B cell (primary cell): Measurements from ENCODE around the gene ICA1. TPM values are rescaled to one million over a fixed set of nuclear protein-coding genes. Genes with fewer than 3 reads are reported as not detected.

ENCODE experiments used
- ATAC-seq: fragments of 200-7000 bp; cut with Tn5 transposase; one replicate; pipeline ENCODE4 v1.10.0; 2021; ENCODE audit warnings: low read depth, mild to moderate bottlenecking, moderate number of reproducible peaks, moderate library complexity
- CTCF ChIA-PET: fragments of 350-600 bp; sonication (Branson Sonifier 250); formaldehyde crosslinking; loops from one replicate; lab custom pipeline; 2021; ENCODE audit warnings: antibody characterized with exemption, inconsistent platforms; lab: Charles Lee
- POLR2A ChIA-PET: fragments of 350-600 bp; sonication (Branson Sonifier 250); formaldehyde crosslinking; loops from one replicate; lab custom pipeline; 2021; ENCODE audit warnings: antibody characterized with exemption; lab: Charles Lee
- DNase-seq: peaks from one replicate; pipeline ENCODE4 v3.0.0; 2013
- H2AFZ ChIP-seq: 2 replicates; pipeline ENCODE4 v1.6.1; 2012; ENCODE audit warnings: mild to moderate bottlenecking, low read depth, low read length; ENCODE audit not compliant: insufficient read depth, poor library complexity, severe bottlenecking
- H3K27ac ChIP-seq, 2 donors: 1 replicate in 1 of 2; 2 replicates in 1 of 2; pipeline ENCODE4 v1.5.1; 2012 to 2013; ENCODE audit warnings: low read length in 2 of 2, mild to moderate bottlenecking in 2 of 2, moderate library complexity in 1 of 2
- H3K27me3 ChIP-seq, 4 experiments: fragments of 200-600 bp in 1 of 4; sonication (generic) in 1 of 4; replicated peaks in 1 of 4; 1 replicate in 2 of 4; 2 replicates in 2 of 4; pipeline versions ENCODE4 v1.6.1 to v1.7.0; 2013 to 2016; ENCODE audit warnings: low read length in 3 of 4, mild to moderate bottlenecking in 2 of 4, mixed read lengths in 1 of 4, moderate library complexity in 1 of 4; ENCODE audit not compliant: insufficient read depth in 4 of 4, control insufficient read depth in 3 of 4; ENCODE audit errors: control extremely low read depth in 1 of 4
- H3K36me3 ChIP-seq, 2 experiments: replicated peaks in 1 of 2; 1 replicate in 1 of 2; 2 replicates in 1 of 2; pipeline versions ENCODE4 v1.6.1 to v1.7.1; 2013; ENCODE audit warnings: low read length in 1 of 2; ENCODE audit not compliant: insufficient read depth in 2 of 2, control insufficient read depth in 1 of 2; ENCODE audit errors: control extremely low read depth in 1 of 2, extremely low read depth in 1 of 2
- H3K4me1 ChIP-seq, 2 donors: fragments of 200-600 bp in 1 of 2; sonication (generic) in 1 of 2; 1 replicate in 1 of 2; 2 replicates in 1 of 2; pipeline versions ENCODE4 v1.5.1 to v1.6.1; 2013 to 2017; ENCODE audit warnings: low read length in 2 of 2; ENCODE audit not compliant: control insufficient read depth in 2 of 2, insufficient read depth in 2 of 2
- H3K4me2 ChIP-seq: replicated peaks from 2 replicates; pipeline ENCODE3; 2012; ENCODE audit warnings: mild to moderate bottlenecking, low read depth, low read length; ENCODE audit not compliant: poor library complexity, severe bottlenecking
- H3K4me3 ChIP-seq, 5 experiments: fragments of 200-600 bp in 1 of 5; sonication (generic) in 1 of 5; 1 replicate in 3 of 5; 2 replicates in 2 of 5; pipeline versions ENCODE4 v1.5.1 to v1.7.0; 2011 to 2016; ENCODE audit warnings: low read length in 4 of 5, mild to moderate bottlenecking in 4 of 5, low read depth in 2 of 5, control low read depth in 1 of 5, moderate library complexity in 1 of 5; ENCODE audit not compliant: insufficient read depth in 1 of 5; ENCODE audit errors: control extremely low read depth in 1 of 5, extremely low read depth in 1 of 5
- H3K79me2 ChIP-seq: fragments of 200-600 bp; sonication (generic); one replicate; pipeline ENCODE4 v1.6.0; 2016; ENCODE audit warnings: low read length; ENCODE audit not compliant: control insufficient read depth, insufficient read depth
- H3K9ac ChIP-seq: fragments of 200-600 bp; sonication (generic); 2 replicates; pipeline ENCODE4 v1.6.1; 2017; ENCODE audit warnings: mild to moderate bottlenecking, low read length, moderate library complexity
- H3K9me3 ChIP-seq, 3 donors: one replicate each; pipeline versions ENCODE4 v1.6.1 to v1.7.1; 2013; ENCODE audit warnings: low read length in 2 of 3; ENCODE audit not compliant: control insufficient read depth in 2 of 3, insufficient read depth in 1 of 3; ENCODE audit errors: control extremely low read depth in 1 of 3
- H4K20me1 ChIP-seq: 2 replicates; pipeline ENCODE4 v1.6.0; 2012; ENCODE audit warnings: mild to moderate bottlenecking, low read length; ENCODE audit not compliant: insufficient read depth, control insufficient read depth, poor library complexity, severe bottlenecking
- H3K27ac Mint-ChIP-seq: one replicate; pipeline ENCODE4 v1.8.0; 2021; ENCODE audit warnings: mixed read lengths
- H3K27me3 Mint-ChIP-seq: one replicate; pipeline ENCODE4 v1.8.0; 2021; ENCODE audit warnings: mixed read lengths
- H3K4me1 Mint-ChIP-seq: one replicate; pipeline ENCODE4 v1.8.0; 2021; ENCODE audit warnings: mixed read lengths
- H3K4me3 Mint-ChIP-seq: one replicate; pipeline ENCODE4 v1.8.0; 2021; ENCODE audit warnings: mixed read lengths
- H3K9me3 Mint-ChIP-seq: one replicate; pipeline ENCODE4 v1.8.0; 2022; ENCODE audit warnings: mixed read lengths; ENCODE audit not compliant: insufficient read depth
- CTCF ChIP-seq: fragments of 200-600 bp; IDR thresholded peaks from one replicate; pipeline ENCODE4 v1.8.0; 2022; ENCODE audit warnings: antibody characterized with exemption, mild to moderate bottlenecking
- EZH2 ChIP-seq: IDR thresholded peaks from 2 replicates; pipeline ENCODE4 v1.6.1; 2012; ENCODE audit warnings: borderline replicate concordance, low read depth, mild to moderate bottlenecking, moderate library complexity, low read length; ENCODE audit not compliant: insufficient read depth, poor library complexity, severe bottlenecking
- WGBS: methylation state at CpG from one replicate; pipeline ENCODE4 v1.1.5; 2013; ENCODE audit warnings: missing lambda C conversion rate; ENCODE audit not compliant: insufficient coverage; 5-methylcytosine and 5-hydroxymethylcytosine counted together
- intact Hi-C: fragments of 100-400 bp; cut with micrococcal nuclease; formaldehyde crosslinking; loops from one replicate; pipeline ENCODE4 v1.10.0; 2022
- polyA plus RNA-seq: library from polyadenylated mRNA; depleted of rRNA; stranded (reverse); fragments of >200 nt; gene quantifications from 2 replicates; pipeline ENCODE4 v1.2.3, GENCODE V29; 2012
- total RNA-seq, 2 donors: library from RNA; stranded (reverse); fragments of 120-200 nt in 1 of 2; gene quantifications; 1 replicate in 1 of 2; 2 replicates in 1 of 2; pipeline versions ENCODE4 v1.2.3 to v1.2.4, GENCODE V29; 2013 to 2022

Gene ICA1
- total and polyA plus RNA-seq, 2 donors (not counting 1 experiment from before 2014, with no cell fraction given): 0.03 TPM; not detected in 1

- Mint-ChIP-seq H3K9me3 (no peaks in the 10 kb centered on the region), H3K4me3 (no peak overlapping the region), H3K27ac (no peak overlapping the region), H3K4me1 (no peaks in the 10 kb centered on the region), H3K27me3 (no peaks in the 10 kb centered on the region)
- Histone ChIP-seq H3K79me2 (no peaks in the 10 kb centered on the region), H2AFZ (no peak overlapping the region), H3K4me2 (no peak overlapping the region), H3K36me3 (peaks cover 3 to 22% of the 10 kb centered on the region in 2 experiments), H3K9ac (no peak overlapping the region), H3K9me3 (no peaks in the 10 kb centered on the region), H3K4me3 (no peak overlapping the region), H3K4me1 (no peaks in the 10 kb centered on the region), H3K27ac (no peak overlapping the region), H3K27me3 (no peaks in the 10 kb centered on the region), H4K20me1 (no peaks in the 10 kb centered on the region)
- ChIA-PET POLR2A (no interaction called here), CTCF (no interaction called here)
- no peak for ATAC-seq
- intact Hi-C loops: no loop called here
- TF ChIP-seq EZH2 (no peak), CTCF (no peak)
- 67% methylated on average over 1 of the region's 2 CpGs for WGBS
- no peak for DNase-seq
Observed at GRCh38 chr7:8082762-8083161, 179.2 kb downstream of the ICA1 start.

GRCh38 chr7:8078418-8078817, 183.5 kb downstream of the ICA1 start:
- DNase-seq (no peak), ATAC-seq (no peak)
- intact Hi-C loops: no loop called here
- no peak overlapping the region for H3K4me2 ChIP-seq
- H3K27ac Mint-ChIP-seq: no peak overlapping the region
- no peaks in the 10 kb centered on the region for H3K79me2 ChIP-seq
- ChIA-PET CTCF (no interaction called here), POLR2A (no interaction called here)
- H3K4me3 Mint-ChIP-seq: no peak overlapping the region
- H3K27me3 ChIP-seq: no peaks in the 10 kb centered on the region
- no peak overlapping the region for H2AFZ ChIP-seq
- H3K9me3 ChIP-seq: no peaks in the 10 kb centered on the region
- no peaks in the 10 kb centered on the region for H3K9me3 Mint-ChIP-seq
- no peaks in the 10 kb centered on the region for H3K4me1 Mint-ChIP-seq
- H4K20me1 ChIP-seq: no peaks in the 10 kb centered on the region
- no peaks in the 10 kb centered on the region for H3K27me3 Mint-ChIP-seq
- H3K4me1 ChIP-seq: no peaks in the 10 kb centered on the region
- H3K36me3 ChIP-seq: peaks cover 0 to 8% of the 10 kb centered on the region in 2 experiments
- H3K9ac ChIP-seq: no peak overlapping the region
- TF ChIP-seq EZH2 (no peak), CTCF (no peak)
- no peak overlapping the region for H3K27ac ChIP-seq
- H3K4me3 ChIP-seq: no peak overlapping the region
